NB4 (cell line): ENCODE data around the gene KIF1A.

Experiments used
- DNase-seq: peaks from one replicate; pipeline ENCODE4 v3.0.0; 2010; ENCODE audit warnings: low read depth
- H3K4me3 ChIP-seq: one replicate; pipeline ENCODE4 v1.5.1; 2011; ENCODE audit warnings: mild to moderate bottlenecking, low read depth, low read length, moderate library complexity
- MYC ChIP-seq: IDR thresholded peaks from 2 replicates; pipeline ENCODE4 v1.6.1; 2011; ENCODE audit warnings: low read depth, low read length
- POLR2A ChIP-seq: IDR thresholded peaks from 2 replicates; pipeline ENCODE4 v1.6.1; 2011; ENCODE audit warnings: mild to moderate bottlenecking; ENCODE audit not compliant: insufficient read length; ENCODE audit errors: extremely low read depth
- TF ChIP-seq, protein P1 (sequence below): IDR thresholded peaks from one replicate; pipeline ENCODE4 v1.5.1; 2012; ENCODE audit warnings: low read depth, low read length
- TF ChIP-seq, protein P2 (sequence below): IDR thresholded peaks from 2 replicates; pipeline ENCODE4 v1.6.1; 2011; ENCODE audit warnings: low read depth, low read length

The KIF1A gene

DNA sequence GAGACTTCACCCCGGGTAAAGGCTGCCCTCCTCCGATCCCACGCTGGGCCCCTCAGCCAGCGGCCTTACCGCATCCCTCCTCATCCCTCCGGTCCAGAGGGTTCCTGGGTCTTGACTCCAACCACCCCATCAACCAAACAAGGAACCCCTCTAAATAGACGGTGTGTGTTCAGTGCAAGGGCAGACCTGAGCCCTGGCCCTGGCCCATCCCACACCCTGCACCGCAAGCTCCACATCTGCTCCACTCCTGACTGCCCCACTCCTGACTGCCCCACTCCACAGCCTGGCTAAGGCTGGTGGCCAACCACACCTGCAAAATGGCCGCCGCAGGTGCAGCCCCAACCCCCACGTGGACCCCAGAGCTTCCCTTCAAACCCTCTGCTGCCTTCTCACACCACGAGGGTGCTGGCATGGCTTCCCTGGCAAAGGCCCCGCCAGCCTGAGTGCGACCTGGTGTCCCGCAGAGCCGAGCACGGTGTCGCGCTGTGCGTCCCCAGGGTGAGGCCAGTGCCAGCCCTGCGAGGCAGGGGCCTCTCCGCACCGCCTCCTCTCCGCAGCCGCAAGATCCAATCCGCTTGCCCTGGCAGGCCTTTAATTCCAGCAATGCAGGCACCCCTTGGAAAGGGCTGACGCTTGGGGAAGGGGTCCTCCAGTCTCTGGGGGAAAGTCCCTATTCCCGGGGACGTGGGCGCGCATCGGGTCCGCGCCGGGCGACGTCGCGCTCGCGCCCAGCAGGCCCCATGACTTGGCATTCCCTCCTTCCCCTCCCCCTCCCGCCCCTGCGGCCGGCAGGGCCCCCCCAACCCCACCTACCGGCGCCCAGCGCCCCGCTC, 1.5 kb downstream of the KIF1A start:
- no peak for DNase-seq
- H3K4me3 ChIP-seq: no peak overlapping the region
- TF ChIP-seq, protein P1, sequence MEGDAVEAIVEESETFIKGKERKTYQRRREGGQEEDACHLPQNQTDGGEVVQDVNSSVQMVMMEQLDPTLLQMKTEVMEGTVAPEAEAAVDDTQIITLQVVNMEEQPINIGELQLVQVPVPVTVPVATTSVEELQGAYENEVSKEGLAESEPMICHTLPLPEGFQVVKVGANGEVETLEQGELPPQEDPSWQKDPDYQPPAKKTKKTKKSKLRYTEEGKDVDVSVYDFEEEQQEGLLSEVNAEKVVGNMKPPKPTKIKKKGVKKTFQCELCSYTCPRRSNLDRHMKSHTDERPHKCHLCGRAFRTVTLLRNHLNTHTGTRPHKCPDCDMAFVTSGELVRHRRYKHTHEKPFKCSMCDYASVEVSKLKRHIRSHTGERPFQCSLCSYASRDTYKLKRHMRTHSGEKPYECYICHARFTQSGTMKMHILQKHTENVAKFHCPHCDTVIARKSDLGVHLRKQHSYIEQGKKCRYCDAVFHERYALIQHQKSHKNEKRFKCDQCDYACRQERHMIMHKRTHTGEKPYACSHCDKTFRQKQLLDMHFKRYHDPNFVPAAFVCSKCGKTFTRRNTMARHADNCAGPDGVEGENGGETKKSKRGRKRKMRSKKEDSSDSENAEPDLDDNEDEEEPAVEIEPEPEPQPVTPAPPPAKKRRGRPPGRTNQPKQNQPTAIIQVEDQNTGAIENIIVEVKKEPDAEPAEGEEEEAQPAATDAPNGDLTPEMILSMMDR: no peak
- no peak for TF ChIP-seq POLR2A
- TF ChIP-seq, protein P2, sequence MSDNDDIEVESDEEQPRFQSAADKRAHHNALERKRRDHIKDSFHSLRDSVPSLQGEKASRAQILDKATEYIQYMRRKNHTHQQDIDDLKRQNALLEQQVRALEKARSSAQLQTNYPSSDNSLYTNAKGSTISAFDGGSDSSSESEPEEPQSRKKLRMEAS: no peak
- no peak for TF ChIP-seq MYC

DNA sequence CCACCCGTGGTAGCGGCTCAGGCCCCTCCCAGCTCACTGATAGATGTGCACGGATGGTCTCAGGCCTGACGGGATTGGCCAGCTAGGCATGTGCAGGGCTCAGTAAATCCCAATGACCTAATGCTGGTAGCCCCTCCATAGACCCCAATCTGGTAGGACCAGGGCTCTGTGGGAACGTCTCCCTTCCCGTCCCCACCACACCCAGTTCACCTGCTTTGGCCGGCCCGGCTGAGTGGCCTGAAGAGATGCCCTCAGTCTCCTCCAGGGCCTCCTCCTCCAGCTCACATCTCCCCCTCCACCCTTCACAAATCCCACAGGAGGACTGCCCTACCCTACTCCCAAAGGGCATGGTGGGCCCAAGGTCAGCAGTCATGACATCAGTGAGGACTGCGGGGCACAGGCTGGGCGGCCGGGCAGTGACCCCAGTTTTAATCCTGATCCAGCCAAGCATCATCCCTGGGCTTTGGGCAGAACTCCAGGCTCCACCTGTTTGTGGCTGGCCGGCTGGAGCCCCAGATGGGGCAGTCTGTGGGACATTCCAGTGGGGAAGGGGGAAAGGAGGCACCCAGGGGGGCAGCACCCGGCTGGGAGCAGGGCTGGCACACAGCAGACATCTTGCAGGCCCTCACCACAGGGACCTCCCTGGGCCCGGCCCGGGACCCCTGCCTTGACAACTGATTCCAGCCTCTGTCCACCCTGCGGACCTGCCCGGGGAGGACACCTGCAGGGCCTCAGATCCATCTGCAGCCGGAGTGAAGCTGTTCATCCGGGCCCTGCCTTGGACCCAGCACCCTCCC, 2.3 kb downstream of the KIF1A start:
- DNase-seq: no peak
- TF ChIP-seq MYC: no peak
- TF ChIP-seq POLR2A: no peak
- TF ChIP-seq, protein P1: no peak
- TF ChIP-seq, protein P2: no peak
- H3K4me3 ChIP-seq: no peak overlapping the region

DNA sequence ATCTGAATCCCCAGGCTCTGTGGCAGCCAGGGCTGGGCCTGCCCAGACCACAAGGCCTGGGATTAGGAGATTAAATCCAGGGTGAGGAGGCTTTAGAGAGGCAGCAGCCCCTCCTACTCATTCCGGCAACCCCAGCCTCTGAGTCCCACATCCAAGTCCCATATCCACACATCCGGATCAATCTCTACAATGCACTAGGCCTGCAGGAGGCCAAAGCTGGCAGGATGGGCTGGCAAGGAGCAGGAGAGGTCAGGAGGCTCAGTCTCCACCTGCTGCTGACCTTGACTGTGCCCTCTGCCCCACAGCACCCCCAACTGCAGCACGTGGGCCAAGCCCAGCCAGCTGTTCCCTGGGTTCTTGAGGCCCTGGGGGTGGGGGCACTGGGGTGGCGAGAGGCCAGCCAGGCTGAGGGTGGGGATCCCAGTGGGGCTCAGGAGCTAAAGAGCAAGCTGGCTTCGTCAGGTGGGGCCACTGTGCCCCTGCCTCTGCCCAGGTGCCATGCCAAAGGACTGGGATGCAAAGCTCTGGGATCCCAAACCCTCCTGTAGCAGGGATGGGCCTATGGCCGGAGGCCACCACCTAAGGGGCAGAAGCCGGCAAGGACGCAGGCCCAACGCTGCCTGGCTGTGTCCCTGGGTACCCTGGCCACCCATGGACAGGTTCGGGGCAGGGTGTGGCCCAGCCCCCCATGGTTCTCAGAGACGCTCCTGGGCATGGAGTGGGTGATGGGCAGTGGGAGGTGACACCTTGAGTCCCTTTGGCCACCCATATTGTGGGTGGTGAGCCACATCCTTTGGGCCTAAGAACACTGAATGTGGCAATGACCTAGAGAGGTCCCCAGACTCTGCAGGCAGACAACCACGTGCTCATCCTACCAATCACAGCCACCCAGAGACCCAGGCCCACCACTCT, 3.2 kb downstream of the KIF1A start:
- H3K4me3 ChIP-seq: no peak overlapping the region
- TF ChIP-seq POLR2A (no peak), MYC (no peak)
- TF ChIP-seq, protein P1: no peak
- TF ChIP-seq, protein P2: no peak
- DNase-seq: no peak

DNA sequence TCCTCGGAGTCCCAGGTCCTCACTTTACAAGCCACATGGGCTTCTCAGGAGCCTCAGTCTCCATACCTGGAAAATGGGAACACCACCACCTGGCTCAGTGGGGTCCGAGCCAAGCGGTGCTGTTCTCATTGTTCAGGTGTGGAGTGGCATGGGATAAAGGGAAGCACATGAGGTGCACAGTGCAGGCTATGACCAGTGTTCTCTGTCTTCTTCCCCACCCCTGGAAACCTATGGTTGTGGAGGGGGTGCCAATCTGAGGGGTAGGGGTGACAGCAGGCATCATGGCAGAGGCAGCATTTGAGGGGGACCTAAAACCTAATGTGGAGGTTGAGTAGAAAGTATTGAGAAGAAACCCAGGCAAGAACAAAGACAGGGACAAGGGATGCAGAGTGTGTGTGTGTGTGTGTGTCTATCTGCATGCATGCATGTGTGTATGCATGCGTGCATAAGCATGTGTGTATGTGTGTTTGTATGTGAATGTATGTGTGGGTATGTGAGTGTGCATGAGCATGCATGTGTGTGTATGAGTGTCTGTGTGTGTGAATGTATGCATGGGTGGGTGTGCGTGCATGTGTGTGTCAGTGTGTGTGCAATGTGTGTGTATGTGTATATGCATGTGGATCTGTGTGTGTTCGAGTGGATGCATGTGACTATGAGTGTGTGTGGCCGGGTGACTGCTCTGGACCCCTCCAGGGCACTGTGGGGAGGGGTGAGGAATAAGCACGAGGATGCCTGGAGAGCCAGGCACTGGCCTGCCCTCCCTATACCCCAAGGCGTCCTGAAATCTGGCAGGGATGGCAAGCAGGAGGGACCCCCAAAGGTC, 4.0 kb downstream of the KIF1A start:
- no peak overlapping the region for H3K4me3 ChIP-seq
- TF ChIP-seq POLR2A: no peak
- TF ChIP-seq, protein P1: no peak
- TF ChIP-seq, protein P2: no peak
- no peak for DNase-seq
